DMS53 treated with DMSO at 0.1 percent for 48 hours (cell line): ENCODE measurements around the gene WDR17.

Experiments
- DNase-seq: peaks from one replicate; lab custom pipeline; 2025; ENCODE audit not compliant: unreplicated experiment; lab: John Stamatoyannopoulos, UW

WDR17 gene

DNA sequence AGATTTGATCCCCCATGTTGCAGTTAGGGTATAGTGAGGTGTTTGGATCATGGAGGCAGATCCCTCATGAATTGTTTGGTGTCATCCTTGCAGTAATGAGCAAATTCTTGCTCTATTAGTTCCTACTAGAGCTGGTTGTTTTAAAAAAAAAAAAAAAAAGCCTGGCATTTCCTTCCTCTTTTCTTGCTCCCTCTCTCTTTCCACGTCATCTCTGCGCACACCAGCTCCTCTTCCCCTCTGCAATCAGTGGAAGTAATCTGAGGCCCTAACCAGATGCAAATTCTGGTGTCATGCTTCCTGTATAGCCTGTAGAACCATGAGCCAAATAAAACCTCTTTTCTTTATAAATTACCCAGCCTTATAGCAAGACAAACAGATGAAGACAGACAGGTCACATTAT, 24.5 kb downstream of the WDR17 start:
- no peak for DNase-seq

- DNase-seq: no peak
These were observed 33.7 kb downstream of the WDR17 start for GRCh38 chr4:176099314-176099713.

DNA sequence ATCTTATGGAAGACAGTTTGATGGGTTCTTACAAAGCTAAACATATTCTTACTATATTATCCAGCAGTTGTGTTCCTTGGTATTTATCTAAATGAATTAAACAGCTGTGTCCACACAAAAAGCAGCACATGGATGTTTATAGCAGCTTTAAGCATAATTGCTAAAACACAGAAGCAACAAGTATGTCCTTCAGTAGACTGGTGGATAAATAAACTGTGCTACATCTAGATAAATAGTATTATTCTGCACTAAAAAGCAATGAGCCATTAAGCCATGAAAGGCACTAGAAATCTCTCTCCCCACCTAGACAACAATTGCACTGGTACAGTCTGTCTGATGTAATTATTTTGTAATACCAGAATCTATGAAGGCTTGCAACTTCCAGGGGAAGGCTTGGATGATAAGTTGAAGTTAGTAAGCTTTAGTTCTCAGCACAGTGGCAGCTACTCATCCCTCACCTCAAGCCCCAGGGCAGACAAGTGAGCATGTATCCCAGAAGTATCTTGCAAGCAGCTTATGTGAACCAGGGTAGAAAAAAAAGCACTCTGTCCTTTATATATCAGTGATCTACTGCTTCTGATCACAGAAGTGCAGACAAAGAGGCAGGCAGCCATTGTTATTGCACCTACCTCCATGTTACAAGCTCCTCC, 36.9 kb downstream of the WDR17 start:
- peak; percentile 10 for DNase-seq

DNA sequence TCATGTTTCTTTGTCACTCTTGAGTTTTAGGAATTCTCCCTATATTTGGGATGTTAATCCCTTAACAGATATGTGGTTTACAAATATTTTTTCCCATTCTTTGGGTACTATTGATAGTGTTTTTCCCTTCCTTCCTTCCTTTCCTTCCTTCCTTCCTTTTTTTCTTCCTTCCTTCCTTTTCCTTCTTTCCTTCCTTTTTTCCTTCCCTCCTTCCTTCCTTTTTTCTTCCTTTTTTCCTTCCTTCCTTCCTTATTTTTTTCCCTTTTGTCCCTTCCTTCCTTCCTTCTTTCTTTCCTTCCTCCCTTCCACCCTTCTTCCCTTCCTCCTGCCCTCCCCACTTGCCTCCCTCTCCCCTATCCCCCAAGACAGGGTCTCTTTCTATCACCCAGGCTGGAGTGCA, 42.1 kb downstream of the WDR17 start:
- no peak for DNase-seq

DNA sequence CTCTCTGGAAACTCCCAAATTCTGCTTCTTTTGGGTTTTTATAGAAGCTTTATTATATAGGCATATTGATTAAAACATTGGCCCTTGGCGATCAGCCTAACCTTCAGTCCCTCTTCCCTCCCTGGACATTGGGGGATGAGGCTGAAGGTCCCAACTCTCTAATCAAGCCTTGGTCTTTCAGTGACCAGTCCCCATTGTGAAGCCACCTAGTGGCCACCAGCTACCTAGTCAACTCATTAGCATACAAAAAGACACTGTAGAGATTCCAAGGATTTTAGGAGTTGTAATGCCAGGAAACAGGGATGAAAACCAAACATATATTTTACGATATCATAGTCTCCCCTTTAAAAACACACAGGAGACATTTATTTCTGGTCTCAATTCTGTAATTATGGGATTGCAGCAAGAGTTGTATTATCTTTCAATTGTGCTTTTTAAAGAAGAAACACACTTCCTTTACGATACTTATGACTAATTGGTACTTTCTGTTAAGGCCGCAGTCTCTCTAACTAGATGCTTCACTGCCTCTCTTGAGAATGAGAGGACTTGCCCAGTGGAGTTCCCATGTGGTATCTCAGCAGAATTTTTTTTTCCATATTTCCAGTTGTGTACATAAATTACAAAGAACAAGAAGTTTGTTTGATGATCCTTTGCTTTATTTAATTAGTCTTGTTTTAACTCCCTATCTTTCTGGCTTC, 58.2 kb downstream of the WDR17 start:
- no peak for DNase-seq

- no peak for DNase-seq
These were observed 59.4 kb downstream of the WDR17 start for GRCh38 chr4:176125063-176125462.

DNA sequence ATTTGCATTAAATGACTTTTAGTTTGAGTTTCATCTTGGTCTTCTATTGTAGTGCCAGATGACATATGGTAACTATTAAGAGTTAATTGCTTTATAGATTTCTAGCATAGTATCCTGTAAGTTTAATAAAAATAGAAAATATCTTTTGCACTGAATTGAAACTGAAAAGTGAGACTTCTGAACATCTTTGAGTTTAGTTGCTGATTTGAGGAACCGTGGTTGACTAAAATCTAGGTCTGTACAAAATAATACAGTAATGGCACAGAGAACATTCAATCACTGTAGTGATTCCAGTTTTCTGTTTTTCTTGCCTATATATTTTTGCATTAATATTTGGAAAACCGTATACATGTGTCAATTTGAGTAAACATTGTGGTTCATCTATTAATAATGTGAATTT, 69.0 kb downstream of the WDR17 start:
- DNase-seq: no peak

- DNase-seq: no peak
These were observed 72.0 kb downstream of the WDR17 start for GRCh38 chr4:176137631-176138030.

- no peak for DNase-seq
These were observed 73.9 kb downstream of the WDR17 start for GRCh38 chr4:176139518-176139917.

DNA sequence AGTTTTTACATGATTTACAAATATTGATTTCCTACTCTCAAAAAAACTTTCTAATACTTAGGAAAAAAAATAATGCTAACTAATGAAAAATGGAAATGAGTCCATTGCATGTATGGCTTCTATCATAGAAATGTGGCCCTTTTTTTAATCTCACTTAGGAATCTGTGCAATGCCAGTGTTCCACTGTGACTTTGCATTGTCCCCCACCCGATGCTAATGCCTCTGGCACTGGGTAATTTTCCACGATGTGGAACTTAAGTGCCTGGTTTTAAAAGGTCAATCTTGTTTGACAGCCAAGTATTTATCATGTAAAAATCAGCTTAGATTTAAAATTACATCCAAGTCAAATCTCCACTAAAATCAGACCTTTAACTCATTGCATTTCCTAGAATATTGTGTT, 76.6 kb downstream of the WDR17 start:
- DNase-seq: no peak

GRCh38 chr4:176149680-176150355, 84.2 kb downstream of the WDR17 start:
- DNase-seq: no peak

DNA sequence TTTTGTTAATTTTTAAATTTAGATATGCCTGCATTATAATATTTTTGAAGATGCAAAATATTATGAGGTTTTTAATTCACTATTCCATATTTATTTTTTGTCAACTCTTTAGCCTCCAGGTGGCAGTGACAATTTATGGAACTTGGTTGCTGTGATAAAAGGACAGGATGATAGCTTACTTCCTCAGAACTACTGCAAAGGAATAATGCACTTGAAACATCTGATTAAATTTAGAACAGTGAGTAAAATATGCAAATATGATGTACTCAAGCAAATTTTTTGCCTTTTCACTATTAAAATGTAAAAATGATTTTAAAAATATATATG, 84.7 kb downstream of the WDR17 start:
- DNase-seq: peak; percentile 4

DNA sequence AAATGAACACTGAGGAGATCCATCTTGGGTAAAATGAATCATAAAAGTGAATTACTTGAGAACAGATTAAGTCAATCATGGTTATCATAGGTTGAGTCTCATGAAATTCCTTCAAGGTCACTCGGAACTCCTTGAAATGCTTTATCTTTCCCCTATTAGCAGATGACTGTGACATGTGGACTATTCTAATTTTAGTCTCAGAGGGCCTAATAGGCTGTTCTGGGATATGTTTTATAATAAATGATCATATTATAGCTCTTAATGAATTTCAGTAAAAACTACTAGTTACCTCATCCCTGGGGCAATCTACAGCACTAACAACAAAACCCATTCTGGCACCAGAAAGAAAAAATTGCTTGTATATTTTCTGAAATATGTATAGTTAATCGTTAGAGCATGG, 85.1 kb downstream of the WDR17 start:
- no peak for DNase-seq

DNA sequence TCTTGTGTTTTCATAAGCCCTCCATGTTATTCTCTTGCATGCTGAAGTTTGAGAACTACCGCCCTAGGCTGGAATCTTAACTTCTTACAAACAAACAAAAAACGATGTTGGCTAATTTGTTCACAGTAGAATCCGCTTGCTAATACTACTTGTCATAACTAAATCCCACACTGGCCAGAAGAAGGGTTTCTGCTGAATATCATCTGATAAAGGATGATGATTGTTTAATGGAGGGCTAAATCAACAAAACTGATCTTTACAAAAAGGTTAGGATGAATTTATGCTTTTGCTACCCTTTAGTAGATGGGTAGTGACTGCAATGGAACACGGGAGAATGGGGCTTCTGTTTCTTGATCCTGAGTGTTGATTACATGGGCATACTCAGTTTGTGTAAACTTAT, 87.5 kb downstream of the WDR17 start:
- DNase-seq: no peak

DNA sequence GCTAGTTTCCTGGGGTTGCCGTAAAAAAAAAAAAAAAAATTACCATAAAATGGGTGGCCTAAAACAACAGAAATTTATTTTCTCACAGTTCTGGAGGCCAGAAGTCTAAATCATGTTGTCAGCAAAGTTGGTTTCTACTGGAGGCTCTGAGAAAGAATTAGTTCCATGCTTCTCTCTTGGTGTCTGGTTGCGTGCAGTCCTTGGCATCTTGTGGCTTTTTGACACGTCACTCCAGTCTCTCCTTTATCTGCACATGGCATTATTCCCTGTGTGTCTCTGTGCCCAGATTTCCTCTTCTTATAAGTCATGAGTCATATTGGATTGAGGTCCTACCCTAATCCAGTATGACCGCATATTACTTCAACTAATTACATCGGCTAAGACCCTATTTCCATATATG, 91.0 kb downstream of the WDR17 start:
- DNase-seq: no peak

GRCh38 chr4:176163041-176163440, 97.4 kb downstream of the WDR17 start:
- DNase-seq: no peak

DNA sequence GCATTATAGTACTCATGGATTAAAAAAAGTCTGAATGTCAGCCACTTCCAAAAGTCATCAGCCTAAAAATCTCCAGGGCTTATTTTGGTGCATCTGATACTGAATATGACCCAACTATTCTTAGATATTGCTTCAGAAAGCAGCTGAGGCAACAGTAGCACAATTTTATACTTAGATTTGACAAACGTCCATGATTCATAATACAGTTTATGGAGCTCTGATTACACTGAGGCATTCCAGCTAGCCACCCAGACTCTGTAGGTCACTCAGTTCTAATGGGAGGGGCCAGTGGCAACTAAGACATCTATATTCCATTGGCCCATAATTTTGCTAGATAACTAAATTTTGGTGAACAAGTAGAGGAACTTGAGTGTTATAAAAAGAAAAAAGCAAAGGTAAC, 119.4 kb downstream of the WDR17 start:
- no peak for DNase-seq

- no peak for DNase-seq
These were observed 120.4 kb downstream of the WDR17 start for GRCh38 chr4:176186067-176186466.

GRCh38 chr4:176186671-176187395, 121.2 kb downstream of the WDR17 start:
- no peak for DNase-seq

GRCh38 chr4:176187624-176188023, 122.0 kb downstream of the WDR17 start:
- DNase-seq: no peak

- no peak for DNase-seq
These were observed 123.0 kb downstream of the WDR17 start for GRCh38 chr4:176188654-176189053.
